GM12874 (cell line): ENCODE measurements around the gene UNC5B.

Experiments used
- TF ChIP-seq, protein P1 (sequence below): IDR thresholded peaks from 2 replicates; pipeline ENCODE4 v1.5.1; 2011; ENCODE audit warnings: low read depth, mild to moderate bottlenecking, control low read depth, low read length, moderate library complexity; ENCODE audit not compliant: insufficient read depth

UNC5B gene

DNA sequence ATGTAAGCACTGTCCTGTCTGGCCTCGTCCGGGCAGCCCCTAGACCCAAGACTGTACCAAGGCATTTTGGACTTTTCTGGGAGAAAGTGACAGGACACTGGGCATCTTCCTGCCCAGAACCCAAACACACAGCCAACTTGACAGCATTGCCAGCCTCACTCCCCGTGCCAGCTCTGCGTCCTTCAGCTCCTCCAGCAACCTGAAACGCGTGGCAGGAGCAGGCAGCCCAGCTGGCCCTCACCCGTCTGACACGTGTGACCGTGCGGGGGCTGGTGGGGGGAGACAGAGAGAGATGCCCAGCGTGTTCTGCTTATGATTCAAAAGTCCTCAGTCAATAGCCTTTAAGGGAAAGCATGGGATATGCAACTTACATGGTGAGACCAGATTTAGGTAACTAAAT lies 56.4 kb downstream of the UNC5B start:
- TF ChIP-seq, protein P1, sequence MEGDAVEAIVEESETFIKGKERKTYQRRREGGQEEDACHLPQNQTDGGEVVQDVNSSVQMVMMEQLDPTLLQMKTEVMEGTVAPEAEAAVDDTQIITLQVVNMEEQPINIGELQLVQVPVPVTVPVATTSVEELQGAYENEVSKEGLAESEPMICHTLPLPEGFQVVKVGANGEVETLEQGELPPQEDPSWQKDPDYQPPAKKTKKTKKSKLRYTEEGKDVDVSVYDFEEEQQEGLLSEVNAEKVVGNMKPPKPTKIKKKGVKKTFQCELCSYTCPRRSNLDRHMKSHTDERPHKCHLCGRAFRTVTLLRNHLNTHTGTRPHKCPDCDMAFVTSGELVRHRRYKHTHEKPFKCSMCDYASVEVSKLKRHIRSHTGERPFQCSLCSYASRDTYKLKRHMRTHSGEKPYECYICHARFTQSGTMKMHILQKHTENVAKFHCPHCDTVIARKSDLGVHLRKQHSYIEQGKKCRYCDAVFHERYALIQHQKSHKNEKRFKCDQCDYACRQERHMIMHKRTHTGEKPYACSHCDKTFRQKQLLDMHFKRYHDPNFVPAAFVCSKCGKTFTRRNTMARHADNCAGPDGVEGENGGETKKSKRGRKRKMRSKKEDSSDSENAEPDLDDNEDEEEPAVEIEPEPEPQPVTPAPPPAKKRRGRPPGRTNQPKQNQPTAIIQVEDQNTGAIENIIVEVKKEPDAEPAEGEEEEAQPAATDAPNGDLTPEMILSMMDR = no peak

DNA sequence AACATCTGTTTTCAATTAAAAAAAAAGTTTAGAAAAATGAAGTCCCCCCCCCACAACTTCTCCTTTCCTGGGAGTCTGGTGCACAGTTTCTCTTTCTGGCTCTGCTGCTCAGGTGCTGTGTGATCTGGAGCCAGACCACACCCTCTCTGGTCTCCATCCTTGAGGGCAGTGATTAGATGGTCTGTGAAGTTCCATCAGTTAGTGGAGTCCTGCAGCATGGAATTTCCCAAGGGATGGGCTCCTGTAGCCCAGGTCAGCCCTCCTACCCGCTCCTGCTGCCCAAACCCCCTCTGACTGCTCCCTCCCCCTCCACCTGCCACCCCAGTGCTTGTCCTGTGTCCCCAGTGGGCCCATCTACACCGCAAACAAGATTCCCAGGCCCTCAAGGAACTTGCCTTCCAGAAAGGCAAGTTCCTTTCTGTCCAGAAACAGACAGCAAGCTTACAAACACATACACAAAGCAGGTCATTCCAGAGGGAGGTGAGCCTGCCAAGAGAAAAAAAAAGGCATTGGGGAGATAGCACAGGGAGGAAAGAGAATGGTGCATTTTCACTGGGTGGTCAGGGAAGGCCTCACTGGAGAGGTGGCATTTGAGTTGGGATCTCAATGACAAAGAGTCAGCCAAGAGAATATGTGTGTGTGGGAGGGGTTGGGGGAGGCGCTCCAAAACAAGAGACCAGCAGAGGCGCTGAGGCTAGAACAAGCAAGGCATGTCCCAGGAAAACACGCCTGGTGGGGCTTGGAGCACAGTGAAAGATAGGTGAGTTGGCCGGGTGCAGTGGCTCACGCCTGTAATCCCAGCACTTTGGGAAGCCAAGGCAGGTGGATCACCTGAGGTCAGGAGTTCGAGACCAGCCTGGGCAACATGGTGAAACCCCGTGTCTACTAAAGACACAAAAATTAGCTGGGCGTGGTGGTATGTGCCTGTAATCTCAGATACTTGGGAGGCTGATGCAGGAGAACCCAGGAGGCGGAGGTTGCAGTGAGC lies 57.2 kb downstream of the UNC5B start:
- TF ChIP-seq, protein P1 = no peak

DNA sequence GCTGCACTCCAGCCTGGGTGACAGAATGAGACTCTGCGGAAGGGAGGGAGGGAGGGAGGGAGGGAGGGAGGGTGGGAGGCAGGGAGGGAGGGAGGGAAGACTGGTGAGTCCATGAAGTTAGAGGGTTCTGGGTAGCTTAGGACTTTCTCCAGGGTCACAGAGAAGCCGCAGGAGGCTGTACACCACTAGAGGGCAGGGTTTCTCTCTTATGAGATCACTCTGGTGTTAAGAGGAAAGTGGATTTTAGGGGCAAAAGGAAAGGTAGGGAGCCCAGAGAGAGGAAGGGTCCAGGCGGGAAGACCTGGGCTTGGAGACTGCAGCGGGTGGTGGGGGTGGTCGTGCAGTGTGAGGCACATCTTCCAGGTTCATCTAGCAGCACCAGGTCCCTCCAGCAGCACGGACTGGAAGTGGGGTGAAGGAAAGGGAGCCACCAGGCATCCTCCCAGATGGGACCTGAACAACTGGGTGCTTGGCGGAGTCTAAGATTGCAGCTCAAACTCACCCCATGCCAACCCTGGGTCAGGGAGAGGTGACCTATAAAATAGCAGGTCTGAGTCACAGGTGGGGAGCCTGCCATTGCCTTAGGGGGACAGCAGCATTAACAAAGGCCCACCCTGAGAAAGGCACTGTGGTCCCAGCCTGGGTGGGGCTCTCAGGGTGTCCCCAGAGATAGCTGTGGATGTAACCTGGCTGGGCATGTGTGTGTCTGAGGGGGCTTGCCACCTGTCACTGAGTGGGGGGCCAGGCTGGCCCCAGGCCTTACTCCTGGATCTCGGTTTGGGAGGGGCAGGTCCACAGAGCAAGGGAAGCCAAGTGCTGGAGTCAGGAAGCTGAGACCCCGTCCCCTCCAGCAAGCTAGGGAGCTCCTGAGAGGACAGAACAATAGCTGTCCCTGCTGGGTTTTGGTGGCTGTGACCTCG lies 58.2 kb downstream of the UNC5B start:
- TF ChIP-seq, protein P1 = peak; percentile 80

DNA sequence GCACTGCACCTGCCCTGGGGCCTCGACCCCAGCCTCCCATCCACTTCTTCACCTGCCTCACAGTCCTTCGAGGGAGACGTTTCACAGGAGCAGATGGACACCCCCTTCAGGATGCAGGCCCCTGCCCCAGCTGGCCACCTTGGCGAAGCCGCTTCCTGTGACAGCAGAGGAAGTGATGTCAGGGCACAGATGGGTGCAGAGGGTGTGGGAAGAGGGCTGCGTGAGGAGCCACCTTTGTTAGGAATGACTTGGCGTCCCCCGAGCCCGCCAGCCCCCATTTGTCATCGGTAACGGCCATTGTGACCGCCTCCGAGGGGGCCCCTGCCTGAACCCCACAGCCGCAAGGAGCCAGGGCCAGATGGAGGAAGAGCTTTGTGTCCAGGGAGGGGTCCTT lies 59.3 kb downstream of the UNC5B start:
- TF ChIP-seq, protein P1 = no peak

DNA sequence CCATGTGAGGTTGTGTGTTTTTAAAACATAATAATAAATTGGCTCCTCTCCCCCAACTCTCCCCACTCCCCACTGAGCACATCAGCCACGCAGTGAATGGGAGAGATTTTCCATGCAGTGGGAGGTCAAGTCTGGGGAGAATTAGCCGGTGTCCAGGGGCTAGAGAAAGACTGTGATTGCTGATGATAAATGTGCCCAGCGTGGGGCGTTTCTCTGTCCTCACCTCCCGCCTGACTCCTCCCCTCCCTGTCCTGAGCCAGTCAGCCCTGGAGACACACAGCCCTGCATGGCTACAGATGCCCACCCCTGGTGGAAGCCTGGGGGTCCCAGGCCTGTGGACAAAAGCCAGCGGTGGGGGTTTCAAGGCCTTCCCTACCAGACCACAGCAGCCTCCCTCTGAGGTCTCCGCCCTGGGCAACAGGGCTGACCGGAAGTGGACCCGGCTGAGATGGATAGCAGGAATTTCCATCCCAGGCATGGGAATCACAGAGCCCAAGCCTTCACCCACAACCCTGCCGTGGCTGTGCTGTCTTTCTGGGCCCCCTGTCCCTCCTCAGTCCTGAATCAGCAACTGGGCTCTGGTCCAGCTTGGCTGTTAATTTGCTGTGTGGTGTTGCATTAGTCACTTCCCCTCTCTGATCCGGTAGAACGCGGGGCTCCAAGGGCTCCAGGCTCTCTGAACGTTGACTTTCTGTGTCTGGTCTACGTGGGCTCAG lies 59.8 kb downstream of the UNC5B start:
- TF ChIP-seq, protein P1 = no peak

DNA sequence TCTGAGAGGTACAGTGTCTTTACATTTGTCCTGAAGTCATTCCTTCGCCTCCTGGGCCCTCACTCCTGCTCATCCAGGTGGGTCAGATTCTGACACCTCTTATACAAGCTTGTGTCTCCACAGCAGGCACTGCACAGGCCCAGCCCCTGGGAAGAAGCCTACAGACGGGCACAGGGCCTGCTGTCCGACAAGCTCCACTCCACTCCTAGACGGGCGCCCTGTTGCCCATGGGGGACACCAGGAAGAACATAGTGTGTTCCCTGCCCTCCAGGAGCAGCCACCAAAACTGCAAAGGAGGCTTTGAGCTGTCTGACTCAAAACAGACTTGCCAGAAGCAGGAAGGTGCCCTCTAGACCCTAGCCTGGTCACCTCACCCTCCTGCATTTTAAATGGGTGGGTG lies 61.1 kb downstream of the UNC5B start:
- TF ChIP-seq, protein P1 = no peak
